ENCODE data around the gene RAB29. TPM values are rescaled to one million over a fixed set of nuclear protein-coding genes. Genes with fewer than 3 reads are reported as not detected.

The RAB29 gene
- total and polyA plus RNA-seq, 2 donors (not counting 1 experiment from before 2014, with no cell fraction given): 51.7 to 61.4 TPM

DNA sequence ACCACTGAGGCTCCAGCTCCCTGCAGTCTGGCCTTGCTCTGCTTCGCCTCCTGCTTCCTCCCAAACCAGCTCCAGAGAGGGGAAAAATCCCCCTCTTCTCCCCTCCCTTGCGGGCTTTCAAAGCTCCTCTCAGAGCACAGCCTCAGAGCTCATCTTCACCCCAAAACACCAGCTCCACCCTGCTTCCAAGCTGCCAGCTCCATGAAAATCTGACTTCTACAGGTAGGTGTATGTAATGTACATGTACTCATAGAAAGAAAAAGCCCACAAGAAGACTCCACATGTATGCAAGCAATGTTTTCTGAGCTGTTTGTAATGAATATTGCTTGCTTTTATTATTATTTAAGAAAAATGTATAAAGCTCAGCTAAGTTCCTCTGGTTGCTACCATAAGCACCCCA, 29.3 kb upstream of the RAB29 start:
- Histone ChIP-seq H3K9me3 (ENCODE audit: control extremely low read depth in 1 of 3, control insufficient read depth in 2 of 3, insufficient read depth in 1 of 3, low read length in 2 of 3) (no peaks in the 10 kb centered on the region), H3K4me2 (replicated peaks; ENCODE audit: low read depth, low read length, poor library complexity, severe bottlenecking) (no peak overlapping the region), H3K79me2 (ENCODE audit: control insufficient read depth, insufficient read depth, low read length) (peaks cover 31% of the 10 kb centered on the region), H3K9ac (ENCODE audit: low read length) (no peak overlapping the region), H4K20me1 (ENCODE audit: control insufficient read depth, insufficient read depth, low read length, poor library complexity, severe bottlenecking) (peaks cover 8% of the 10 kb centered on the region), H3K36me3 (replicated peaks in 1 of 2; ENCODE audit: control extremely low read depth in 1 of 2, control insufficient read depth in 1 of 2, extremely low read depth in 1 of 2, insufficient read depth in 2 of 2, low read length in 1 of 2) (peaks cover 0 to 20% of the 10 kb centered on the region in 2 experiments), H3K4me3 (ENCODE audit: control extremely low read depth in 1 of 5, extremely low read depth in 1 of 5, insufficient read depth in 1 of 5, low read depth in 2 of 5, low read length in 4 of 5) (no peak overlapping the region), H3K27me3 (replicated peaks in 1 of 4; ENCODE audit: control extremely low read depth in 1 of 4, control insufficient read depth in 3 of 4, insufficient read depth in 4 of 4, low read length in 3 of 4) (no peaks in the 10 kb centered on the region), H2AFZ (ENCODE audit: insufficient read depth, low read depth, low read length, poor library complexity, severe bottlenecking) (no peak overlapping the region), H3K4me1 (ENCODE audit: control insufficient read depth in 2 of 2, insufficient read depth in 2 of 2, low read length in 2 of 2) (peaks cover 28 to 31% of the 10 kb centered on the region in 2 donors), H3K27ac (ENCODE audit: low read length in 2 of 2) (no peak overlapping the region)
- DNase-seq (no peak), ATAC-seq (ENCODE audit: low read depth) (no peak)
- WGBS (ENCODE audit: insufficient coverage): 100% methylated on average over 1 of the region's 2 CpGs
- TF ChIP-seq, protein P1, sequence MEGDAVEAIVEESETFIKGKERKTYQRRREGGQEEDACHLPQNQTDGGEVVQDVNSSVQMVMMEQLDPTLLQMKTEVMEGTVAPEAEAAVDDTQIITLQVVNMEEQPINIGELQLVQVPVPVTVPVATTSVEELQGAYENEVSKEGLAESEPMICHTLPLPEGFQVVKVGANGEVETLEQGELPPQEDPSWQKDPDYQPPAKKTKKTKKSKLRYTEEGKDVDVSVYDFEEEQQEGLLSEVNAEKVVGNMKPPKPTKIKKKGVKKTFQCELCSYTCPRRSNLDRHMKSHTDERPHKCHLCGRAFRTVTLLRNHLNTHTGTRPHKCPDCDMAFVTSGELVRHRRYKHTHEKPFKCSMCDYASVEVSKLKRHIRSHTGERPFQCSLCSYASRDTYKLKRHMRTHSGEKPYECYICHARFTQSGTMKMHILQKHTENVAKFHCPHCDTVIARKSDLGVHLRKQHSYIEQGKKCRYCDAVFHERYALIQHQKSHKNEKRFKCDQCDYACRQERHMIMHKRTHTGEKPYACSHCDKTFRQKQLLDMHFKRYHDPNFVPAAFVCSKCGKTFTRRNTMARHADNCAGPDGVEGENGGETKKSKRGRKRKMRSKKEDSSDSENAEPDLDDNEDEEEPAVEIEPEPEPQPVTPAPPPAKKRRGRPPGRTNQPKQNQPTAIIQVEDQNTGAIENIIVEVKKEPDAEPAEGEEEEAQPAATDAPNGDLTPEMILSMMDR (IDR thresholded peaks at IDR 0.05): no peak
- TF ChIP-seq EZH2 (IDR thresholded peaks at IDR 0.05; ENCODE audit: borderline replicate concordance, insufficient read depth, low read depth, low read length, poor library complexity, severe bottlenecking): no peak
- Mint-ChIP-seq H3K4me1 (peaks cover 49% of the 10 kb centered on the region), H3K27me3 (no peaks in the 10 kb centered on the region), H3K9me3 (ENCODE audit: insufficient read depth) (no peaks in the 10 kb centered on the region), H3K4me3 (no peak overlapping the region), H3K27ac (no peak overlapping the region)
- intact Hi-C loops (cut with micrococcal nuclease): no loop called here
- CTCF ChIA-PET: interaction anchor here (1.1 to 3.0 kb wide), 6 partner anchors 12 to 173 kb away, joined by 3 to 22 read pairs (median 6); partner anchors contain the start of gene PM20D1
- POLR2A ChIA-PET: no interaction called here

GRCh38 chr1:205803986-205804385, 28.7 kb upstream of the RAB29 start:
- no peak for DNase-seq
- Histone ChIP-seq H2AFZ (ENCODE audit: insufficient read depth, low read depth, low read length, poor library complexity, severe bottlenecking) (no peak overlapping the region), H3K9ac (ENCODE audit: low read length) (no peak overlapping the region), H3K36me3 (replicated peaks in 1 of 2; ENCODE audit: control extremely low read depth in 1 of 2, control insufficient read depth in 1 of 2, extremely low read depth in 1 of 2, insufficient read depth in 2 of 2, low read length in 1 of 2) (peaks cover 0 to 20% of the 10 kb centered on the region in 2 experiments), H3K27me3 (replicated peaks in 1 of 4; ENCODE audit: control extremely low read depth in 1 of 4, control insufficient read depth in 3 of 4, insufficient read depth in 4 of 4, low read length in 3 of 4) (no peaks in the 10 kb centered on the region), H3K9me3 (ENCODE audit: control extremely low read depth in 1 of 3, control insufficient read depth in 2 of 3, insufficient read depth in 1 of 3, low read length in 2 of 3) (no peaks in the 10 kb centered on the region), H3K79me2 (ENCODE audit: control insufficient read depth, insufficient read depth, low read length) (peaks cover 25% of the 10 kb centered on the region), H3K4me1 (ENCODE audit: control insufficient read depth in 2 of 2, insufficient read depth in 2 of 2, low read length in 2 of 2) (peaks cover 22 to 25% of the 10 kb centered on the region in 2 donors), H3K4me3 (ENCODE audit: control extremely low read depth in 1 of 5, extremely low read depth in 1 of 5, insufficient read depth in 1 of 5, low read depth in 2 of 5, low read length in 4 of 5) (no peak overlapping the region), H3K27ac (ENCODE audit: low read length in 2 of 2) (no peak overlapping the region), H4K20me1 (ENCODE audit: control insufficient read depth, insufficient read depth, low read length, poor library complexity, severe bottlenecking) (peaks cover 8% of the 10 kb centered on the region), H3K4me2 (replicated peaks; ENCODE audit: low read depth, low read length, poor library complexity, severe bottlenecking) (no peak overlapping the region)
- TF ChIP-seq, protein P1 (IDR thresholded peaks at IDR 0.05): no peak
- TF ChIP-seq EZH2 (IDR thresholded peaks at IDR 0.05; ENCODE audit: borderline replicate concordance, insufficient read depth, low read depth, low read length, poor library complexity, severe bottlenecking): no peak
- ChIA-PET POLR2A (no interaction called here), CTCF (interaction anchor here (1.1 to 3.0 kb wide), 5 partner anchors 11 to 174 kb away, joined by 3 to 22 read pairs (median 7); partner anchors contain the start of gene PM20D1)
- no peaks in the 10 kb centered on the region for H3K9me3 Mint-ChIP-seq (ENCODE audit: insufficient read depth)
- peaks cover 43% of the 10 kb centered on the region for H3K4me1 Mint-ChIP-seq
- WGBS (ENCODE audit: insufficient coverage): 72% methylated on average over 2 of the region's 4 CpGs
- no peaks in the 10 kb centered on the region for H3K27me3 Mint-ChIP-seq
- no peak overlapping the region for H3K4me3 Mint-ChIP-seq
- ATAC-seq (ENCODE audit: low read depth): no peak
- intact Hi-C loops (cut with micrococcal nuclease): no loop called here
- H3K27ac Mint-ChIP-seq: no peak overlapping the region

Measured in B cell (primary cell).